GM18519 (cell line): ENCODE results near the gene PIGX.

Source experiments
- ATAC-seq: cut with Tn5 transposase; IDR thresholded peaks from one replicate; pipeline ENCODE4 v1.9.1; 2021; ENCODE audit warnings: mild to moderate bottlenecking, moderate library complexity; ENCODE audit not compliant: unreplicated experiment, low FRiP score

PIGX gene

GRCh38 chr3:196754091-196754981 is 42.2 kb downstream of the PIGX start:
- no peak for ATAC-seq

GRCh38 chr3:196756732-196757131 is 44.6 kb downstream of the PIGX start:
- no peak for ATAC-seq

GRCh38 chr3:196757876-196758739 is 45.9 kb downstream of the PIGX start:
- no peak for ATAC-seq

GRCh38 chr3:196763179-196763578 is 51.0 kb downstream of the PIGX start:
- ATAC-seq: no peak

GRCh38 chr3:196765454-196765853 is 53.3 kb downstream of the PIGX start:
- ATAC-seq: no peak

- no peak for ATAC-seq
These were observed 58.9 kb downstream of the PIGX start for GRCh38 chr3:196771067-196771466.

GRCh38 chr3:196772102-196772501 is 59.9 kb downstream of the PIGX start:
- ATAC-seq: no peak

GRCh38 chr3:196772897-196773296 is 60.7 kb downstream of the PIGX start:
- no peak for ATAC-seq

- ATAC-seq: no peak
These were observed 62.1 kb downstream of the PIGX start for GRCh38 chr3:196774191-196774820.

- no peak for ATAC-seq
These were observed 62.8 kb downstream of the PIGX start for GRCh38 chr3:196774848-196775422.

- ATAC-seq: no peak
These were observed 63.8 kb downstream of the PIGX start for GRCh38 chr3:196775938-196776337.

- ATAC-seq: no peak
These were observed 65.7 kb downstream of the PIGX start for GRCh38 chr3:196777836-196778235.

- ATAC-seq: no peak
These were observed 66.6 kb downstream of the PIGX start for GRCh38 chr3:196778755-196779154.

- no peak for ATAC-seq
These were observed 70.3 kb downstream of the PIGX start for GRCh38 chr3:196782511-196782910.
